ENCODE measurements around the gene SYTL3. TPM values are rescaled to one million over a fixed set of nuclear protein-coding genes. Genes with fewer than 3 reads are reported as not detected.

SYTL3 gene
- total and polyA plus RNA-seq, 10 of the 15 experiments (the other 5 are each of a cell fraction or from before 2014, with no cell fraction given) = 3.3 to 12.1 (median 6.9) TPM

DNA sequence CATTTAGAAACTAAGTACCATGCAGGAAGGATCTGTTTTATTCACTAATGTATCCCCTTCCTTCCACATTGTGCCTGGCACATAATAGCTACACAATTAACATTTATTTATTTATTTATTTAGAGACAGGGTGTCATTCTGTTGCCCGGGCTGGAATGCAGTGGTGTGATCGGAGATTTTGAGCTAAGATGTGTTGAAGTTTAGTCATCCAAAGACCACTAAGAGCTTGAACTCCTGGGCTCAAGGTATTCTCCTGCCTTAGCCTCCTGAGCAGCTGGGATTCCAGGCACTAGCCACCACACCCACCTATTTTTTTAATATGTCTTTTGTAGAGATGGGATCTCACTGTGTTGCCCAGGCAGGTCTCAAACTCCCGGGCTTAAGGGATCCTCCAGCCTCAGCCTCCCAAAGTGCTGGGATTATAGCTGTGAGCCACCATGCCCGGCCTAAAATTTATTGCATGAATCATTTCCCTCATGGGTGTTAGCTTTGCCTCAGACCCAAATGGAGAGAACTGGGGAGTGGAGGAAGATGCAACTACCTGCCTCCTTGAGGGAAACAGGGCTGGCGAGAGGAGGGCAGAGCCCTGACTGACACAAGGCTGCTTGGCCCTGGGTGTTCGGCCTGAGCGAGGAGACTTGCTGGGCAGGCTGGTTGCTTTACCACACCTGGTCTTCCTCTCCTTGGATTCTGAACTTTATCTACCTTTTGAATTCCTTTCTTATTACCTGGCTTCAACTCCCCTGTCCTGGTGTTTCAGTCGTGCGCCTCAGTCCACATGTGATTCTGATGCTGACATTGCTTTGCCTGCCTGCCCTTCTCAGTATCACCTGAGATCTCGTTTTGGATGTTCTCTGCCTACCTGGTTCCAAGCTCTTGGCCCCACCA, 3.6 kb upstream of the SYTL3 start:
- DNase-seq (ENCODE audit: low read depth, low spot score) (no peak), FAIRE-seq (no peak), ATAC-seq (no peak)
- ChIA-PET SMC1A (ENCODE audit: uncharacterized antibody, unreplicated experiment) (interaction anchor here (0.6 to 5.4 kb wide), 7 partner anchors 14 to 326 kb away, joined by 3 to 41 read pairs (median 3); no protein-coding TSS in a partner anchor), POLR2A (interaction anchor here (0.5 to 1.1 kb wide), 4 partner anchors 14 to 434 kb away, joined by 3 to 5 read pairs (median 4); no protein-coding TSS in a partner anchor), RAD21 (ENCODE audit: unreplicated experiment) (interaction anchor here (0.9 to 3.4 kb wide), 3 partner anchors 45 to 399 kb away, joined by 3 to 28 read pairs (median 4); partner anchors contain the start of gene TAGAP), CTCF (interaction anchor here (0.5 to 10.4 kb wide), 9 partner anchors 7 to 425 kb away, joined by 3 to 72 read pairs (median 4); no protein-coding TSS in a partner anchor)
- H3K4me3 ChIP-seq = no peak overlapping the region
- H4K20me1 ChIP-seq (ENCODE audit: control insufficient read depth, insufficient read depth) = no peaks in the 10 kb centered on the region
- peaks cover 29% of the 10 kb centered on the region for H3K4me1 ChIP-seq (ENCODE audit: control insufficient read depth, insufficient read depth, low read length)
- BruUV-seq (replicated peaks) = no TSS peak
- in situ Hi-C loops (cut with MboI) (no loop called here), intact Hi-C loops (cut with micrococcal nuclease; ENCODE audit: unreplicated experiment) (loop anchor here (5.0 kb wide), 2 partner anchors 46 to 171 kb away; partner anchors contain the start of gene EZR)
- WGBS (ENCODE audit: insufficient coverage, insufficient replicate concordance, low lambda C conversion rate, missing lambda C conversion rate) = 88% methylated on average over 10 of the region's 10 CpGs
- no peak overlapping the region for H3K9ac ChIP-seq (ENCODE audit: control insufficient read depth, insufficient read depth, low read length)
- H3K27me3 ChIP-seq (replicated peaks in 1 of 2; ENCODE audit: control insufficient read depth in 2 of 2, insufficient read depth in 2 of 2, low read length in 1 of 2) = no peaks in the 10 kb centered on the region
- H3K27ac ChIP-seq (ENCODE audit: control insufficient read depth, insufficient read depth) = no peak overlapping the region
- peaks cover 26% of the 10 kb centered on the region for H3K79me2 ChIP-seq (ENCODE audit: control insufficient read depth, insufficient read depth, low read length)
- no peaks in the 10 kb centered on the region for H3K36me3 ChIP-seq (ENCODE audit: control insufficient read depth in 2 of 2, insufficient read depth in 2 of 2, low read length in 1 of 2)
- H2AFZ ChIP-seq (ENCODE audit: control insufficient read depth, low read depth, low read length) = no peak overlapping the region
- no peak overlapping the region for H3K4me2 ChIP-seq (ENCODE audit: control insufficient read depth, insufficient read depth)
- H3K9me3 ChIP-seq (replicated peaks; ENCODE audit: control insufficient read depth, insufficient read depth, low read length) = no peaks in the 10 kb centered on the region
- no peak for TF ChIP-seq SMAD5 (IDR thresholded peaks at IDR 0.05; ENCODE audit: low read depth)
- TF ChIP-seq CBFB (IDR thresholded peaks at IDR 0.05; ENCODE audit: low read depth) = no peak
- no peak for TF ChIP-seq YBX1 (IDR thresholded peaks at IDR 0.05)
- no peak for TF ChIP-seq IRF3 (IDR thresholded peaks at IDR 0.05)
- no peak for TF ChIP-seq MTA3 (IDR thresholded peaks at IDR 0.05; ENCODE audit: borderline replicate concordance, low read length)
- no peak for TF ChIP-seq EGR1 (IDR thresholded peaks at IDR 0.05; ENCODE audit: borderline replicate concordance in 1 of 2, low read depth in 2 of 2, low read length in 2 of 2)
- TF ChIP-seq, protein P1, sequence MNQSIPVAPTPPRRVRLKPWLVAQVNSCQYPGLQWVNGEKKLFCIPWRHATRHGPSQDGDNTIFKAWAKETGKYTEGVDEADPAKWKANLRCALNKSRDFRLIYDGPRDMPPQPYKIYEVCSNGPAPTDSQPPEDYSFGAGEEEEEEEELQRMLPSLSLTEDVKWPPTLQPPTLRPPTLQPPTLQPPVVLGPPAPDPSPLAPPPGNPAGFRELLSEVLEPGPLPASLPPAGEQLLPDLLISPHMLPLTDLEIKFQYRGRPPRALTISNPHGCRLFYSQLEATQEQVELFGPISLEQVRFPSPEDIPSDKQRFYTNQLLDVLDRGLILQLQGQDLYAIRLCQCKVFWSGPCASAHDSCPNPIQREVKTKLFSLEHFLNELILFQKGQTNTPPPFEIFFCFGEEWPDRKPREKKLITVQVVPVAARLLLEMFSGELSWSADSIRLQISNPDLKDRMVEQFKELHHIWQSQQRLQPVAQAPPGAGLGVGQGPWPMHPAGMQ (IDR thresholded peaks at IDR 0.05; ENCODE audit: borderline replicate concordance) = no peak
- TF ChIP-seq, protein P2, sequence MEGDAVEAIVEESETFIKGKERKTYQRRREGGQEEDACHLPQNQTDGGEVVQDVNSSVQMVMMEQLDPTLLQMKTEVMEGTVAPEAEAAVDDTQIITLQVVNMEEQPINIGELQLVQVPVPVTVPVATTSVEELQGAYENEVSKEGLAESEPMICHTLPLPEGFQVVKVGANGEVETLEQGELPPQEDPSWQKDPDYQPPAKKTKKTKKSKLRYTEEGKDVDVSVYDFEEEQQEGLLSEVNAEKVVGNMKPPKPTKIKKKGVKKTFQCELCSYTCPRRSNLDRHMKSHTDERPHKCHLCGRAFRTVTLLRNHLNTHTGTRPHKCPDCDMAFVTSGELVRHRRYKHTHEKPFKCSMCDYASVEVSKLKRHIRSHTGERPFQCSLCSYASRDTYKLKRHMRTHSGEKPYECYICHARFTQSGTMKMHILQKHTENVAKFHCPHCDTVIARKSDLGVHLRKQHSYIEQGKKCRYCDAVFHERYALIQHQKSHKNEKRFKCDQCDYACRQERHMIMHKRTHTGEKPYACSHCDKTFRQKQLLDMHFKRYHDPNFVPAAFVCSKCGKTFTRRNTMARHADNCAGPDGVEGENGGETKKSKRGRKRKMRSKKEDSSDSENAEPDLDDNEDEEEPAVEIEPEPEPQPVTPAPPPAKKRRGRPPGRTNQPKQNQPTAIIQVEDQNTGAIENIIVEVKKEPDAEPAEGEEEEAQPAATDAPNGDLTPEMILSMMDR (IDR thresholded peaks at IDR 0.05 in 2 of 3, conservative IDR thresholded peaks at IDR 0.05 in 1 of 3; ENCODE audit: control insufficient read depth in 2 of 3, extremely low read depth in 1 of 3, insufficient read depth in 1 of 3, low read depth in 3 of 3, low read length in 3 of 3) = no peak
- TF ChIP-seq, protein P3, sequence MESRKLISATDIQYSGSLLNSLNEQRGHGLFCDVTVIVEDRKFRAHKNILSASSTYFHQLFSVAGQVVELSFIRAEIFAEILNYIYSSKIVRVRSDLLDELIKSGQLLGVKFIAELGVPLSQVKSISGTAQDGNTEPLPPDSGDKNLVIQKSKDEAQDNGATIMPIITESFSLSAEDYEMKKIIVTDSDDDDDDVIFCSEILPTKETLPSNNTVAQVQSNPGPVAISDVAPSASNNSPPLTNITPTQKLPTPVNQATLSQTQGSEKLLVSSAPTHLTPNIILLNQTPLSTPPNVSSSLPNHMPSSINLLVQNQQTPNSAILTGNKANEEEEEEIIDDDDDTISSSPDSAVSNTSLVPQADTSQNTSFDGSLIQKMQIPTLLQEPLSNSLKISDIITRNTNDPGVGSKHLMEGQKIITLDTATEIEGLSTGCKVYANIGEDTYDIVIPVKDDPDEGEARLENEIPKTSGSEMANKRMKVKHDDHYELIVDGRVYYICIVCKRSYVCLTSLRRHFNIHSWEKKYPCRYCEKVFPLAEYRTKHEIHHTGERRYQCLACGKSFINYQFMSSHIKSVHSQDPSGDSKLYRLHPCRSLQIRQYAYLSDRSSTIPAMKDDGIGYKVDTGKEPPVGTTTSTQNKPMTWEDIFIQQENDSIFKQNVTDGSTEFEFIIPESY (IDR thresholded peaks at IDR 0.05) = no peak
- no peak for TF ChIP-seq NR2F1 (conservative IDR thresholded peaks at IDR 0.05)
- TF ChIP-seq FOXK2 (IDR thresholded peaks at IDR 0.05) = no peak
- TF ChIP-seq, protein P4, sequence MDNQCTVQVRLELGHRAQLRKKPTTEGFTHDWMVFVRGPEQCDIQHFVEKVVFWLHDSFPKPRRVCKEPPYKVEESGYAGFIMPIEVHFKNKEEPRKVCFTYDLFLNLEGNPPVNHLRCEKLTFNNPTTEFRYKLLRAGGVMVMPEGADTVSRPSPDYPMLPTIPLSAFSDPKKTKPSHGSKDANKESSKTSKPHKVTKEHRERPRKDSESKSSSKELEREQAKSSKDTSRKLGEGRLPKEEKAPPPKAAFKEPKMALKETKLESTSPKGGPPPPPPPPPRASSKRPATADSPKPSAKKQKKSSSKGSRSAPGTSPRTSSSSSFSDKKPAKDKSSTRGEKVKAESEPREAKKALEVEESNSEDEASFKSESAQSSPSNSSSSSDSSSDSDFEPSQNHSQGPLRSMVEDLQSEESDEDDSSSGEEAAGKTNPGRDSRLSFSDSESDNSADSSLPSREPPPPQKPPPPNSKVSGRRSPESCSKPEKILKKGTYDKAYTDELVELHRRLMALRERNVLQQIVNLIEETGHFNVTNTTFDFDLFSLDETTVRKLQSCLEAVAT (IDR thresholded peaks at IDR 0.05) = no peak
- no peak for TF ChIP-seq TARDBP (IDR thresholded peaks at IDR 0.05; ENCODE audit: borderline replicate concordance)
- TF ChIP-seq KAT2A (conservative IDR thresholded peaks at IDR 0.05; ENCODE audit: control insufficient read depth, low read depth, low read length) = no peak

Data from GM12878 (cell line).